Sigmoid colon (tissue), 3 donors: ENCODE results near the gene FBXL19.

Experiments used
- CTCF ChIP-seq, 4 experiments: fragments of 450-650 bp in 3 of 4; fragments of 200-600 bp in 1 of 4; IDR thresholded peaks; one replicate each; pipeline ENCODE4 v1.5.1; 2016 to 2019; ENCODE audit warnings: antibody characterized with exemption in 4 of 4, mild to moderate bottlenecking in 3 of 4, moderate library complexity in 2 of 4
- POLR2A ChIP-seq, 2 donors: fragments of 450-650 bp; IDR thresholded peaks; one replicate each; pipeline ENCODE4 v1.6.1; 2016; ENCODE audit warnings: antibody characterized with exemption in 2 of 2, mild to moderate bottlenecking in 2 of 2, moderate library complexity in 2 of 2

- TF ChIP-seq CTCF (IDR thresholded peaks at IDR 0.05) (no peak), POLR2A (IDR thresholded peaks at IDR 0.05) (no peak)
Measured at GRCh38 chr16:30982548-30983288, 59.3 kb downstream of the FBXL19 start.
